ENCODE results near the gene CACNB4.

DNA sequence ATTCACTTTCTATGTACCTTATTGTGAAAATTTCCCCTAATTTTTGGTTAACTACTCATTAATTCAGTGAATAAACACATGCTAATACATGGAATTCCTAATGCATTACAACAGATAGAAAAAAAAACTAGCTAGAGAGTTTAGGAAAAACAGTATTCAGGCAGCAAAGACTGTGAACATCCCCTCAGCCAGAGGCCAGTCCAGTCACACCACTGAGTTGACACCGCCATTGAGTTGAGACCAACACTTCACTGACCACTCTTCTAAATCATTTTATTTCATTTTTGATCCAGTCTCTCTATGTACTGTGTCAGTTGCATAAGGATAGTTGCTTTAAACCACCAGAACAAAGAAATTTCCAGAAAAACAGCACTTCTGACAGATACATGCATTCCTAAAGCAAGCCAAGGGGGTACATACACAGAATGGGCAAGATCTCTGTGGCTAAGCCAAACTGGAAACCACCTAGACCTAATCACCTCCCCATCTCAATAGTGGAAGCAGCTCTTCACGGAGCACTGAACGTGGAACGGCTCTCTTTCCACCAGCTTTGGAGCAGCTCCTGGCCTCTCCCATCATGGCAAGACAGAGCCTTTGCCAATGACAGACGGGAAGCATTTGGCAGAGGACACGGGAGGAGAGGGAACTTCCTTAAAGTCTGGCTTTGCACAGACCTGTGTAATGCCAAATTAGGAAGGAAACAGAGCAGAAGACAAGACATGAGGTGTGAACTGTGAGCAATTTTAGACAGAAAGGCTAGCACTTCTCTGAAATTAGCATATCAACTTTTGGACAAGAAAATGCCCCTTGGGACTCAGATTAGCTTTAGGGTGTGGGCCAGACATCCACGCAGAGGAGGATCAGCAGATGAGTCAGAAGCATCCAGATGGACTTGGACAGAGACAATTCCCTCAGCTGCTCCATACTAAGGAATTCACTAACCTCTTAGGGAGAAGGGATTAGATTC is 36.4 kb downstream of the CACNB4 start:
- TF ChIP-seq, protein P1, sequence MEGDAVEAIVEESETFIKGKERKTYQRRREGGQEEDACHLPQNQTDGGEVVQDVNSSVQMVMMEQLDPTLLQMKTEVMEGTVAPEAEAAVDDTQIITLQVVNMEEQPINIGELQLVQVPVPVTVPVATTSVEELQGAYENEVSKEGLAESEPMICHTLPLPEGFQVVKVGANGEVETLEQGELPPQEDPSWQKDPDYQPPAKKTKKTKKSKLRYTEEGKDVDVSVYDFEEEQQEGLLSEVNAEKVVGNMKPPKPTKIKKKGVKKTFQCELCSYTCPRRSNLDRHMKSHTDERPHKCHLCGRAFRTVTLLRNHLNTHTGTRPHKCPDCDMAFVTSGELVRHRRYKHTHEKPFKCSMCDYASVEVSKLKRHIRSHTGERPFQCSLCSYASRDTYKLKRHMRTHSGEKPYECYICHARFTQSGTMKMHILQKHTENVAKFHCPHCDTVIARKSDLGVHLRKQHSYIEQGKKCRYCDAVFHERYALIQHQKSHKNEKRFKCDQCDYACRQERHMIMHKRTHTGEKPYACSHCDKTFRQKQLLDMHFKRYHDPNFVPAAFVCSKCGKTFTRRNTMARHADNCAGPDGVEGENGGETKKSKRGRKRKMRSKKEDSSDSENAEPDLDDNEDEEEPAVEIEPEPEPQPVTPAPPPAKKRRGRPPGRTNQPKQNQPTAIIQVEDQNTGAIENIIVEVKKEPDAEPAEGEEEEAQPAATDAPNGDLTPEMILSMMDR (IDR thresholded peaks at IDR 0.05) = no peak
- TF ChIP-seq POLR2A (IDR thresholded peaks at IDR 0.05) = no peak
